Neural crest cell (in vitro differentiated cells): ENCODE data around the gene SRBD1. TPM values are rescaled to one million over a fixed set of nuclear protein-coding genes. Genes with fewer than 3 reads are reported as not detected.
A peak's percentile ranks its signal among the peaks of the same experiment; 100 is the strongest.

Experiments used
- DNase-seq: peaks from one replicate; pipeline ENCODE4 v3.0.0; 2021; ENCODE audit warnings: low read depth, mixed read lengths, low spot score
- H3K27ac Mint-ChIP-seq: one replicate; pipeline ENCODE4 v1.8.0; 2021; ENCODE audit warnings: mild to moderate bottlenecking, mixed read lengths; ENCODE audit not compliant: unreplicated experiment
- H3K27me3 Mint-ChIP-seq: 2 replicates; pipeline ENCODE4 v1.8.0; 2021; ENCODE audit warnings: low read depth, mild to moderate bottlenecking, mixed read lengths
- H3K36me3 Mint-ChIP-seq: 2 replicates; pipeline ENCODE4 v1.8.0; 2021; ENCODE audit warnings: low read depth, mild to moderate bottlenecking, mixed read lengths
- H3K4me1 Mint-ChIP-seq: 2 replicates; pipeline ENCODE4 v1.8.0; 2021; ENCODE audit warnings: mixed read lengths
- H3K4me3 Mint-ChIP-seq: one replicate; pipeline ENCODE4 v1.8.0; 2021; ENCODE audit warnings: mild to moderate bottlenecking, mixed read lengths
- H3K9me3 Mint-ChIP-seq: 2 replicates; pipeline ENCODE4 v1.8.0; 2021; ENCODE audit warnings: mixed read lengths
- CTCF ChIP-seq: fragments of 200-600 bp; sonication (generic); conservative IDR thresholded peaks from 2 replicates; pipeline ENCODE4 v1.5.0; 2021; ENCODE audit warnings: antibody characterized with exemption, mild to moderate bottlenecking
- total RNA-seq: library from RNA; stranded (reverse); gene quantifications from 2 replicates; pipeline ENCODE4 v1.2.1, GENCODE V29; 2021

The SRBD1 gene
- total RNA-seq, 1 donor from 2014 or later: 21.4 TPM

- DNase-seq: peak; percentile 25
- Mint-ChIP-seq H3K4me1 (peaks cover 34% of the 10 kb centered on the region), H3K36me3 (no peaks in the 10 kb centered on the region), H3K4me3 (peak within 1 kb of the TSS; percentile 98), H3K27me3 (peaks cover 38% of the 10 kb centered on the region), H3K9me3 (no peaks in the 10 kb centered on the region), H3K27ac (peak within 1 kb of the TSS; percentile 88)
- no peak for TF ChIP-seq CTCF
Measured at GRCh38 chr2:45651415-45652089, 40.5 kb upstream of the SRBD1 start, which contains the start of gene PRKCE. PRKCE (plus strand) TSS chr2:45651675.

DNA sequence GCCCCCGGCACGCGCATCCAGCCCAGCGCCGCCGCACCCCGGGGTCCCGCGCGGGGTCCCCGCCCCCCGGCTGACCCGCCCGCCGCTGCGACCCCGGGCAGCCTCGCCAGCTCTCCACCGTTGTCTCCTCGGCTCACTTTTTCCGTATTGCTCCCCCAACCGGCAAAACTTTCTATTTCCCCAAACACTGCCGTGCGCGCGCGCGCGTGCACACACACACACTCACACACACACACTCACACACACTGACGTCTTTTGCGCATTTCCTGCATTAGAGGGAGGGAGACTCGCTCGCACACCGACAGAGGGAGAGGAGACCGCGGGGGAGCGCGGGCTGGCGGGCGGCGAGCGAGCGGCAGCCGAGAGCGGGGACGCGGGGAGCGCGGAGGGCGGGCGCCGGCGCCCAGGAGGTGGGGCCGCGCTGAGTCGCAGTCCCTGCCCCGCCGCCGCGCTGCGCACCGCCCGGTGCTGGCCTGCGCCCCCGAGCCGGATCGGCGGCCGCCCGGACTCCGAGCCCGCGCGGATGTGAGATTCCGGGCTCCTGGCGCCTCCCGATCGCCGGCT, 39.9 kb upstream of the SRBD1 start:
- H3K4me1 Mint-ChIP-seq: peaks cover 34% of the 10 kb centered on the region
- H3K9me3 Mint-ChIP-seq: no peaks in the 10 kb centered on the region
- peaks cover 38% of the 10 kb centered on the region for H3K27me3 Mint-ChIP-seq
- peak overlapping the region; percentile 96 for H3K4me3 Mint-ChIP-seq
- H3K27ac Mint-ChIP-seq: peak overlapping the region; percentile 46
- TF ChIP-seq CTCF: peak; percentile 43
- peak; percentile 90 for DNase-seq
- no peaks in the 10 kb centered on the region for H3K36me3 Mint-ChIP-seq

GRCh38 chr2:45649858-45650811, 39.1 kb upstream of the SRBD1 start:
- H3K36me3 Mint-ChIP-seq: no peaks in the 10 kb centered on the region
- peak overlapping the region; percentile 50 for H3K27ac Mint-ChIP-seq
- peaks cover 34% of the 10 kb centered on the region for H3K4me1 Mint-ChIP-seq
- peak; percentile 48 for DNase-seq
- peak overlapping the region; percentile 96 for H3K4me3 Mint-ChIP-seq
- H3K27me3 Mint-ChIP-seq: peaks cover 41% of the 10 kb centered on the region
- H3K9me3 Mint-ChIP-seq: no peaks in the 10 kb centered on the region
- no peak for TF ChIP-seq CTCF

GRCh38 chr2:45649462-45649857, 38.4 kb upstream of the SRBD1 start:
- DNase-seq: no peak
- no peaks in the 10 kb centered on the region for H3K36me3 Mint-ChIP-seq
- no peaks in the 10 kb centered on the region for H3K9me3 Mint-ChIP-seq
- peaks cover 34% of the 10 kb centered on the region for H3K4me1 Mint-ChIP-seq
- peak overlapping the region; percentile 96 for H3K4me3 Mint-ChIP-seq
- TF ChIP-seq CTCF: no peak
- H3K27ac Mint-ChIP-seq: no peak overlapping the region
- peaks cover 41% of the 10 kb centered on the region for H3K27me3 Mint-ChIP-seq

GRCh38 chr2:45648636-45649035, 37.6 kb upstream of the SRBD1 start:
- no peak for DNase-seq
- no peak overlapping the region for H3K27ac Mint-ChIP-seq
- peaks cover 44% of the 10 kb centered on the region for H3K27me3 Mint-ChIP-seq

More at GRCh38 chr2:45648636-45649035, 37.6 kb upstream of the SRBD1 start:
- no peak for TF ChIP-seq CTCF
- Mint-ChIP-seq H3K4me1 (peaks cover 29% of the 10 kb centered on the region), H3K9me3 (no peaks in the 10 kb centered on the region), H3K4me3 (no peak overlapping the region), H3K36me3 (no peaks in the 10 kb centered on the region)
